Uterus (tissue), 2 donors: ENCODE results near the gene GALR1.

Experiments used
- CTCF ChIP-seq, 4 experiments: fragments of 200-600 bp in 2 of 4; fragments of 450-650 bp in 2 of 4; sonication (generic) in 2 of 4; IDR thresholded peaks; one replicate each; pipeline ENCODE4 v1.5.1; 2016 to 2019; ENCODE audit warnings: antibody characterized with exemption in 4 of 4, mild to moderate bottlenecking in 2 of 4, moderate library complexity in 1 of 4
- POLR2A ChIP-seq, 2 donors: fragments of 450-650 bp; IDR thresholded peaks; one replicate each; pipeline ENCODE4 v1.6.1; 2016; ENCODE audit warnings: antibody characterized with exemption in 2 of 2, mild to moderate bottlenecking in 1 of 2, moderate library complexity in 1 of 2

- TF ChIP-seq CTCF (IDR thresholded peaks at IDR 0.05) (no peak), POLR2A (IDR thresholded peaks at IDR 0.05) (no peak)
These were observed 13.2 kb downstream of the GALR1 start for GRCh38 chr18:77262643-77263465.
